SK-N-MC (cell line): ENCODE measurements around the gene KEAP1.

ENCODE experiments used
- DNase-seq: peaks from one replicate; pipeline ENCODE4 v3.0.0-alpha.2; 2011; ENCODE audit warnings: low read depth, low spot score
- H3K27ac ChIP-seq: fragments of 200-600 bp; sonication (generic); 2 replicates; pipeline ENCODE4 v1.5.1; 2016; ENCODE audit warnings: mixed run types
- H3K36me3 ChIP-seq: fragments of 200-600 bp; sonication (generic); 2 replicates; pipeline ENCODE4 v1.6.1; 2017; ENCODE audit warnings: antibody characterized with exemption, low read length, mixed read lengths; ENCODE audit not compliant: insufficient read depth
- H3K4me3 ChIP-seq: fragments of 200-600 bp; sonication (generic); 2 replicates; pipeline ENCODE4 v1.5.1; 2016
- H3K9ac ChIP-seq: fragments of 200-600 bp; sonication (generic); 2 replicates; pipeline ENCODE4 v1.8.0; 2017; ENCODE audit warnings: mixed run types, mixed read lengths; ENCODE audit not compliant: insufficient read length
- H3K9me3 ChIP-seq: fragments of 200-600 bp; sonication (generic); 2 replicates; pipeline ENCODE4 v1.6.1; 2017; ENCODE audit warnings: low read depth, mild to moderate bottlenecking, antibody characterized with exemption, low read length, moderate library complexity, mixed read lengths
- EZH2 ChIP-seq: fragments of 200-600 bp; sonication (generic); IDR thresholded peaks from one replicate; pipeline ENCODE4 v1.6.1; 2017; ENCODE audit warnings: antibody characterized with exemption
- FOXP2 ChIP-seq: optimal IDR thresholded peaks from 2 replicates; pipeline ENCODE3; 2011; ENCODE audit warnings: mild to moderate bottlenecking, moderate library complexity; ENCODE audit not compliant: insufficient read depth; ENCODE audit errors: extremely low read length, control extremely low read depth
- POLR2AphosphoS5 ChIP-seq: IDR thresholded peaks from 2 replicates; pipeline ENCODE4 v1.6.1; 2012; ENCODE audit warnings: mild to moderate bottlenecking, low read depth, low read length, borderline replicate concordance

The KEAP1 gene

GRCh38 chr19:10486551-10486950, 16.6 kb downstream of the KEAP1 start:
- Histone ChIP-seq H3K4me3 (no peak overlapping the region), H3K36me3 (peaks cover 27% of the 10 kb centered on the region; the same call in 1 of the 2 replicates), H3K27ac (no peak overlapping the region), H3K9me3 (no peaks in the 10 kb centered on the region), H3K9ac (no peak overlapping the region)
- TF ChIP-seq FOXP2 (no peak), EZH2 (no peak)
- no peak for DNase-seq

GRCh38 chr19:10478903-10479384, 24.2 kb downstream of the KEAP1 start:
- Histone ChIP-seq H3K36me3 (no peaks in the 10 kb centered on the region), H3K4me3 (peak overlapping the region; percentile 77), H3K9me3 (no peaks in the 10 kb centered on the region), H3K27ac (peak overlapping the region; percentile 98), H3K9ac (peak overlapping the region; percentile 71)
- TF ChIP-seq FOXP2 (no peak), POLR2AphosphoS5 (peak; percentile 54; the same call in 1 of the 2 replicates)
- peak; percentile 71 for DNase-seq

GRCh38 chr19:10478476-10478875, 24.7 kb downstream of the KEAP1 start:
- H3K4me3 ChIP-seq, result peak overlapping the region; percentile 77
- TF ChIP-seq EZH2 (no peak), POLR2AphosphoS5 (no peak), FOXP2 (no peak)
- H3K9me3 ChIP-seq, result no peaks in the 10 kb centered on the region
- H3K9ac ChIP-seq, result peak overlapping the region; percentile 71
- H3K36me3 ChIP-seq, result no peaks in the 10 kb centered on the region
- peak; percentile 47 for DNase-seq
- peak overlapping the region; percentile 98 for H3K27ac ChIP-seq

- no peak for TF ChIP-seq FOXP2
- no peak for TF ChIP-seq EZH2
- no peak for TF ChIP-seq POLR2AphosphoS5
- no peak for DNase-seq
- Histone ChIP-seq H3K9ac (no peak overlapping the region), H3K4me3 (no peak overlapping the region), H3K36me3 (no peaks in the 10 kb centered on the region), H3K27ac (no peak overlapping the region), H3K9me3 (no peaks in the 10 kb centered on the region)
These were observed 28.1 kb downstream of the KEAP1 start for GRCh38 chr19:10474962-10475451.

GRCh38 chr19:10473192-10473591, 30.0 kb downstream of the KEAP1 start:
- no peak overlapping the region for H3K9ac ChIP-seq
- TF ChIP-seq FOXP2, result no peak
- no peak for TF ChIP-seq EZH2
- TF ChIP-seq POLR2AphosphoS5, result no peak
- no peak overlapping the region; the same call in 1 of the 2 replicates for H3K27ac ChIP-seq
- H3K36me3 ChIP-seq, result no peaks in the 10 kb centered on the region
- DNase-seq, result no peak
- H3K4me3 ChIP-seq, result no peak overlapping the region
- no peaks in the 10 kb centered on the region for H3K9me3 ChIP-seq

GRCh38 chr19:10471909-10472308, 31.2 kb downstream of the KEAP1 start:
- Histone ChIP-seq H3K9me3 (no peaks in the 10 kb centered on the region), H3K36me3 (peaks cover 3% of the 10 kb centered on the region; the same call in 1 of the 2 replicates), H3K9ac (no peak overlapping the region), H3K4me3 (no peak overlapping the region), H3K27ac (no peak overlapping the region)
- TF ChIP-seq POLR2AphosphoS5 (no peak), FOXP2 (no peak), EZH2 (no peak)
- peak; percentile 59 for DNase-seq

GRCh38 chr19:10468133-10468532, 35.0 kb downstream of the KEAP1 start:
- Histone ChIP-seq H3K9ac (no peak overlapping the region), H3K9me3 (no peaks in the 10 kb centered on the region), H3K27ac (no peak overlapping the region), H3K4me3 (no peak overlapping the region), H3K36me3 (peaks cover 14% of the 10 kb centered on the region; the same call in 1 of the 2 replicates)
- no peak for TF ChIP-seq EZH2
- no peak for TF ChIP-seq FOXP2
- TF ChIP-seq POLR2AphosphoS5, result no peak
- no peak for DNase-seq

- Histone ChIP-seq H3K9ac (no peak overlapping the region), H3K9me3 (no peaks in the 10 kb centered on the region), H3K4me3 (no peak overlapping the region), H3K27ac (no peak overlapping the region), H3K36me3 (peaks cover 14% of the 10 kb centered on the region; the same call in 1 of the 2 replicates)
- TF ChIP-seq FOXP2, result no peak
- TF ChIP-seq POLR2AphosphoS5, result no peak
- TF ChIP-seq EZH2, result no peak
- no peak for DNase-seq
These were observed 36.0 kb downstream of the KEAP1 start for GRCh38 chr19:10467104-10467706.
